Measurements from ENCODE around the gene CDA. TPM values are rescaled to one million over a fixed set of nuclear protein-coding genes. Genes with fewer than 3 reads are reported as not detected.

Gene CDA
- total RNA-seq, 1 donor from 2014 or later: 5.3 TPM

GRCh38 chr1:20596106-20596505, 7.2 kb downstream of the CDA start:
- H3K36me3 ChIP-seq: no peaks in the 10 kb centered on the region
- TF ChIP-seq CTCF (IDR thresholded peaks at IDR 0.05): no peak
- no peak overlapping the region for H3K4me3 ChIP-seq
- no peak for ATAC-seq
- no peak overlapping the region for H3K27ac ChIP-seq
- intact Hi-C loops (cut with DNase I): no loop called here
- peaks cover 4% of the 10 kb centered on the region for H3K27me3 ChIP-seq (ENCODE audit: low read depth)
- H3K9me3 ChIP-seq: no peaks in the 10 kb centered on the region
- peaks cover 8% of the 10 kb centered on the region for H3K4me1 ChIP-seq
- no peak for DNase-seq

GRCh38 chr1:20597650-20598049, 8.8 kb downstream of the CDA start:
- no peak overlapping the region for H3K27ac ChIP-seq

GRCh38 chr1:20600156-20600555, 11.3 kb downstream of the CDA start:
- intact Hi-C loops (cut with DNase I): no loop called here
- peaks cover 8% of the 10 kb centered on the region for H3K4me1 ChIP-seq
- no peak for ATAC-seq
- no peak overlapping the region for H3K4me3 ChIP-seq
- DNase-seq: no peak
- H3K27ac ChIP-seq: no peak overlapping the region
- H3K27me3 ChIP-seq (ENCODE audit: low read depth): no peaks in the 10 kb centered on the region
- no peak for TF ChIP-seq CTCF (IDR thresholded peaks at IDR 0.05)
- H3K36me3 ChIP-seq: no peaks in the 10 kb centered on the region
- H3K9me3 ChIP-seq: no peaks in the 10 kb centered on the region

More at GRCh38 chr1:20597650-20598049, 8.8 kb downstream of the CDA start:
- intact Hi-C loops (cut with DNase I): no loop called here
- Histone ChIP-seq H3K36me3 (no peaks in the 10 kb centered on the region), H3K4me1 (peaks cover 8% of the 10 kb centered on the region), H3K4me3 (no peak overlapping the region), H3K27me3 (ENCODE audit: low read depth) (no peaks in the 10 kb centered on the region), H3K9me3 (no peaks in the 10 kb centered on the region)
- DNase-seq (no peak), ATAC-seq (no peak)
- no peak for TF ChIP-seq CTCF (IDR thresholded peaks at IDR 0.05)

- H3K4me3 ChIP-seq: no peak overlapping the region
- ATAC-seq (no peak), DNase-seq (no peak)
- no peaks in the 10 kb centered on the region for H3K9me3 ChIP-seq
- H3K27ac ChIP-seq: no peak overlapping the region
- intact Hi-C loops (cut with DNase I): no loop called here
- TF ChIP-seq CTCF (IDR thresholded peaks at IDR 0.05): no peak
- no peaks in the 10 kb centered on the region for H3K36me3 ChIP-seq
- peaks cover 8% of the 10 kb centered on the region for H3K4me1 ChIP-seq
- no peaks in the 10 kb centered on the region for H3K27me3 ChIP-seq (ENCODE audit: low read depth)
These were observed 12.4 kb downstream of the CDA start for GRCh38 chr1:20601129-20601825.

GRCh38 chr1:20602851-20603450, 14.1 kb downstream of the CDA start:
- intact Hi-C loops (cut with DNase I): no loop called here
- Histone ChIP-seq H3K4me3 (no peak overlapping the region), H3K27ac (no peak overlapping the region), H3K27me3 (ENCODE audit: low read depth) (peaks cover 3% of the 10 kb centered on the region), H3K9me3 (no peaks in the 10 kb centered on the region), H3K4me1 (no peaks in the 10 kb centered on the region), H3K36me3 (no peaks in the 10 kb centered on the region)
- no peak for ATAC-seq
- no peak for TF ChIP-seq CTCF (IDR thresholded peaks at IDR 0.05)
- DNase-seq: no peak

All from lower lobe of right lung (tissue), 2 donors.